Gastrocnemius medialis (tissue), 4 donors: ENCODE data around the gene TFDP1. TPM values are rescaled to one million over a fixed set of nuclear protein-coding genes. Genes with fewer than 3 reads are reported as not detected.

Source experiments
- ATAC-seq, 2 donors: fragments of 150-250 bp; one replicate each; pipeline ENCODE4 v1.9.1; 2016
- DNase-seq, 2 donors: peaks; one replicate each; pipeline ENCODE4 v3.0.0-alpha.2; 2019
- H3K27ac ChIP-seq, 4 donors: fragments of 200-600 bp; sonication (generic); 1 replicate in 1 of 4; 2 replicates in 3 of 4; pipeline ENCODE4 v1.5.1; 2016 to 2018; ENCODE audit warnings: mild to moderate bottlenecking in 2 of 4, moderate library complexity in 1 of 4
- H3K27me3 ChIP-seq, 3 donors: fragments of 200-600 bp; sonication (generic) in 2 of 3; 1 replicate in 1 of 3; 2 replicates in 2 of 3; pipeline versions ENCODE4 v1.5.1 to v1.6.0; 2016 to 2019; ENCODE audit warnings: mild to moderate bottlenecking in 1 of 3, moderate library complexity in 1 of 3
- H3K36me3 ChIP-seq, 2 donors: fragments of 200-600 bp; sonication (generic) in 1 of 2; one replicate each; pipeline ENCODE4 v1.5.1; 2017 to 2018
- H3K4me1 ChIP-seq, 2 donors: fragments of 200-600 bp; sonication (generic) in 1 of 2; one replicate each; pipeline ENCODE4 v1.5.1; 2016 to 2017; ENCODE audit warnings: mild to moderate bottlenecking in 2 of 2
- H3K4me3 ChIP-seq, 4 donors: fragments of 200-600 bp; sonication (generic) in 3 of 4; 1 replicate in 1 of 4; 2 replicates in 3 of 4; pipeline ENCODE4 v1.5.1; 2016 to 2019; ENCODE audit warnings: mild to moderate bottlenecking in 2 of 4
- H3K9me3 ChIP-seq, 3 donors: fragments of 200-600 bp; sonication (generic) in 2 of 3; 1 replicate in 1 of 3; 2 replicates in 2 of 3; pipeline ENCODE4 v1.5.1; 2016 to 2019
- POLR2A ChIP-seq, 2 donors: fragments of 450-650 bp; IDR thresholded peaks; one replicate each; pipeline ENCODE4 v1.6.1; 2017; ENCODE audit warnings: antibody characterized with exemption in 2 of 2, mild to moderate bottlenecking in 2 of 2, moderate library complexity in 2 of 2
- in situ Hi-C, 4 donors: fragments of 200-750 bp; cut with MboI; loops; one replicate each; pipeline versions ENCODE4 v1.15.0 to v1.8.0; 2017; ENCODE audit warnings: low sequenced_read_pairs in 4 of 4
- intact Hi-C: fragments of 100-400 bp; cut with DNase I; formaldehyde crosslinking; loops from one replicate; pipeline ENCODE4 v1.15.1; 2023; ENCODE audit warnings: low total_unique reads
- total RNA-seq, 4 donors: library from RNA; depleted of rRNA; stranded (reverse); fragments of >200 nt; gene quantifications; one replicate each; pipeline versions ENCODE4 v1.1.0 to v1.2.3, GENCODE V29; 2016
- TF ChIP-seq, protein P1 (sequence below), 5 experiments: fragments of 450-650 bp in 3 of 5; fragments of 200-600 bp in 2 of 5; sonication (generic) in 2 of 5; IDR thresholded peaks in 4 of 5; conservative IDR thresholded peaks in 1 of 5; 1 replicate in 4 of 5; 2 replicates in 1 of 5; pipeline ENCODE4 v1.5.1; 2016 to 2019; ENCODE audit warnings: antibody characterized with exemption in 5 of 5, mild to moderate bottlenecking in 3 of 5, moderate library complexity in 3 of 5

TFDP1 gene
- total RNA-seq, 4 donors from 2014 or later = 14.9 to 35.4 (median 29.1) TPM

DNA sequence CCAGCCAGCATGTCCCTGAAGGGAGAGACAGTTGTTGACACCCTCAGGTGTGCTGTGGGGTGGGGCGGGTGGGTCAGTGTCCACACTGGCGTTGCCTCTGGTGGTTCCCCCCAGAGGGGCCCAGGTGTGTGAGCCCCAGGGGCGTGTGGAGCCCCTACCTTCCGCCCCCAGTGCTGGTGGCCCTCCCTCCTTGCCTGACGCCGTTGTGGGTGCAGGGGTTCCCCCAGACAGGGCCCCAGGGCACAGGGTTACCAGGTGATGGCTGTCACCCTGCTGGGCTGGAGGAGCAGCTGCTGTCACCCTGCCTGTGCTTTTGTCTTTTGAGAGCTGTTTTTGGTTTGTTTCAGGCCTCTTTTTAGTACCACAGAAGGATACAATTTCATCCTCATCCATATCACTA lies 46.3 kb downstream of the TFDP1 start:
- intact Hi-C loops (no loop called here), in situ Hi-C loops (no loop called here)
- no peaks in the 10 kb centered on the region for H3K27me3 ChIP-seq
- H3K36me3 ChIP-seq = peaks cover 0 to 20% of the 10 kb centered on the region in 2 donors
- H3K4me3 ChIP-seq = no peak overlapping the region
- H3K27ac ChIP-seq = no peak overlapping the region
- TF ChIP-seq POLR2A (IDR thresholded peaks at IDR 0.05) = no peak
- TF ChIP-seq, protein P1, sequence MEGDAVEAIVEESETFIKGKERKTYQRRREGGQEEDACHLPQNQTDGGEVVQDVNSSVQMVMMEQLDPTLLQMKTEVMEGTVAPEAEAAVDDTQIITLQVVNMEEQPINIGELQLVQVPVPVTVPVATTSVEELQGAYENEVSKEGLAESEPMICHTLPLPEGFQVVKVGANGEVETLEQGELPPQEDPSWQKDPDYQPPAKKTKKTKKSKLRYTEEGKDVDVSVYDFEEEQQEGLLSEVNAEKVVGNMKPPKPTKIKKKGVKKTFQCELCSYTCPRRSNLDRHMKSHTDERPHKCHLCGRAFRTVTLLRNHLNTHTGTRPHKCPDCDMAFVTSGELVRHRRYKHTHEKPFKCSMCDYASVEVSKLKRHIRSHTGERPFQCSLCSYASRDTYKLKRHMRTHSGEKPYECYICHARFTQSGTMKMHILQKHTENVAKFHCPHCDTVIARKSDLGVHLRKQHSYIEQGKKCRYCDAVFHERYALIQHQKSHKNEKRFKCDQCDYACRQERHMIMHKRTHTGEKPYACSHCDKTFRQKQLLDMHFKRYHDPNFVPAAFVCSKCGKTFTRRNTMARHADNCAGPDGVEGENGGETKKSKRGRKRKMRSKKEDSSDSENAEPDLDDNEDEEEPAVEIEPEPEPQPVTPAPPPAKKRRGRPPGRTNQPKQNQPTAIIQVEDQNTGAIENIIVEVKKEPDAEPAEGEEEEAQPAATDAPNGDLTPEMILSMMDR (IDR thresholded peaks at IDR 0.05 in 4 of 5, conservative IDR thresholded peaks at IDR 0.05 in 1 of 5) = no peak
- DNase-seq (no peak), ATAC-seq (no peak)
- H3K4me1 ChIP-seq = no peaks in the 10 kb centered on the region
- no peaks in the 10 kb centered on the region for H3K9me3 ChIP-seq

DNA sequence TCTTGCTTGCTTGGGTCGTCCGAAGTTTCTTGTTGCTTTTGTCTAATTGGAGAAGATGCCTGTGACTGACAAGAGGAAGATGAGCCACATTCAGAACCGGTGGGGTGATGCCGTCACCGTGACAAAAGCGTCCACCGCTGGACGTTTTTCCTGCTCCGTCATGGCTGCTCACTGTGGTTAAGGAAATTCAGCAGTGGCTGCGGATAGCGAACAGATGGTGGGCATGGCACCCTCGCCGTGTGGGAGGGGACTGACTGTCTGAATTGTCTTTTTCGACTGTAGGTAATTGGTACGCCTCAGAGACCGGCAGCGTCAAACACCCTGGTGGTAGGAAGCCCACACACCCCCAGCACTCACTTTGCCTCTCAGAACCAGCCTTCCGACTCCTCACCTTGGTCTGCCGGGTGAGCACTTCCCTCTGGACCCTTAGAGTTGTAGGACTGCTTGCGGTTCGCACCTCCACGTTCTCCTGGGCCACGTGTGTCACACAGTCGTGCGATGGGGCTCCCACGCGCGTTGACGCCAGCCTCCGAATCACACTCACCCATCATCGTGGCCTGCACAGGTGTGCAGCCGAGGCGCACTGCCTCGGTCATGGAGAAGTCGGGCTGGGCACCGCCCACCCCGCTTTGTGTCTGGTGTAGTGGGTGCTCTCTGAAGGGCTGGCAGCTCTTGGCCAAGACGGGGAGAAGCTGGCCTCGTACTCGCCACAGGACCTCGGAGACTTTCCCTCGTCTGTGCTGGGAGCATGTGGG lies 47.0 kb downstream of the TFDP1 start:
- Histone ChIP-seq H3K4me1 (no peaks in the 10 kb centered on the region), H3K36me3 (peaks cover 0 to 27% of the 10 kb centered on the region in 2 donors), H3K27me3 (no peaks in the 10 kb centered on the region), H3K27ac (no peak overlapping the region), H3K4me3 (no peak overlapping the region), H3K9me3 (no peaks in the 10 kb centered on the region)
- in situ Hi-C loops (no loop called here), intact Hi-C loops (no loop called here)
- TF ChIP-seq POLR2A (IDR thresholded peaks at IDR 0.05) = no peak
- TF ChIP-seq, protein P1 (IDR thresholded peaks at IDR 0.05 in 4 of 5, conservative IDR thresholded peaks at IDR 0.05 in 1 of 5) = no peak
- DNase-seq (no peak), ATAC-seq (no peak)

DNA sequence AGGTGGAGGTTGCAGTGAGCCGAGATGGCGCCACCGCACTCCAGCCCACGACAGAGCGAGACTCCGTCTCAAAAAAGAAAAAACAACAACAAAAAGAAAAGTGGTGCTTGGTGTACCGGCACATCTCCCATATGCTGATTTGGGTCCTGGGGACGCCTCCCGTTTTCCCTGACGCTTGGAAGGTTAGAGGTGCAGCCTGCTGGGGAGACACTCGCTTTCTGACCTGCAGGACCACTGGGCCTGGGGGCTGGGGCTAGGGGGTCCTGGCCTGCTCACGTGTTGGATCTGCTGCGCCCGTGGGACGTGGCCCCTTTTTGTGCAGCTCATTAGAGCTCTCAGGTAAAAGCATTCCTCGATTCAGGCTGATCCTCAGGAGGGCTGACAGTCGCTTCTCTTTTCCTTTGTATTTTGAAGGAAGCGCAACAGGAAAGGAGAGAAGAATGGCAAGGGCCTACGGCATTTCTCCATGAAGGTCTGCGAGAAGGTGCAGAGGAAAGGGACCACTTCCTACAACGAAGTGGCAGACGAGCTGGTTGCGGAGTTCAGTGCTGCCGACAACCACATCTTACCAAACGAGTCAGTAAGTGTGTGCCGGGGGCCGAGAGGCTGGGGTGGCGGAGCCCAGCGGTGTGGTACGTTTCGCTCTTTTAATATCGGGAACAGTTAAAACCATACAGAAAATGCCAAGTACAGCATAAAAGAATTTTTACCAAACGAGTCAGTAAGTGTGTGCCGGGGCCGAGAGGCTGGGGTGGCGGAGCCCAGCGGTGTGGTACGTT lies 48.3 kb downstream of the TFDP1 start:
- H3K4me1 ChIP-seq = no peaks in the 10 kb centered on the region
- no peak overlapping the region for H3K27ac ChIP-seq
- no peak overlapping the region for H3K4me3 ChIP-seq
- no peaks in the 10 kb centered on the region for H3K9me3 ChIP-seq
- intact Hi-C loops = no loop called here
- H3K36me3 ChIP-seq = peaks cover 0 to 41% of the 10 kb centered on the region in 2 donors
- H3K27me3 ChIP-seq = no peaks in the 10 kb centered on the region
- in situ Hi-C loops = no loop called here
- TF ChIP-seq, protein P1 (IDR thresholded peaks at IDR 0.05 in 4 of 5, conservative IDR thresholded peaks at IDR 0.05 in 1 of 5) = no peak
- no peak for TF ChIP-seq POLR2A (IDR thresholded peaks at IDR 0.05)
- no peak for ATAC-seq
- no peak for DNase-seq

DNA sequence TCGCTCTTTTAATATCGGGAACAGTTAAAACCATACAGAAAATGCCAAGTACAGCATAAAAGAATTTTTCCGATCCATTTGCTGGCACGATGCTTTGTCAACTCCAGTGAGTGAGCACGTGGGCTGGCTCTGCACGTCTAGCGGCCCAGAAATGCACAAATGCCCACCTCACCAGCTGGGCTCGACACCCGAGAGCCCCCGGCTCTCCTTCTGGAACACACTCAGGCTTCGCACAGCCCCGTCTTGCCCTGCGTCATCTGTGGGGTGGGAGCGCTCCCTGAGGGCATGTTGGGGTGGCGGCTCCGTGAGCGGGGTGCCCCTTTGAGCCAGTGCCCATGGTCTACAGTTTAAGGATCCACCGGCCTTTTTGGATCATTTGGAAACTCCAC lies 48.9 kb downstream of the TFDP1 start:
- no peak overlapping the region for H3K4me3 ChIP-seq
- no peaks in the 10 kb centered on the region for H3K4me1 ChIP-seq
- DNase-seq = no peak
- H3K36me3 ChIP-seq = peaks cover 0 to 47% of the 10 kb centered on the region in 2 donors
- in situ Hi-C loops = no loop called here
- intact Hi-C loops = no loop called here
- TF ChIP-seq, protein P1 (IDR thresholded peaks at IDR 0.05 in 4 of 5, conservative IDR thresholded peaks at IDR 0.05 in 1 of 5) = no peak
- TF ChIP-seq POLR2A (IDR thresholded peaks at IDR 0.05) = no peak
- no peaks in the 10 kb centered on the region for H3K27me3 ChIP-seq
- no peaks in the 10 kb centered on the region for H3K9me3 ChIP-seq
- H3K27ac ChIP-seq = no peak overlapping the region
- no peak for ATAC-seq
